ENCODE data around the gene TSC2.

Gene TSC2

DNA sequence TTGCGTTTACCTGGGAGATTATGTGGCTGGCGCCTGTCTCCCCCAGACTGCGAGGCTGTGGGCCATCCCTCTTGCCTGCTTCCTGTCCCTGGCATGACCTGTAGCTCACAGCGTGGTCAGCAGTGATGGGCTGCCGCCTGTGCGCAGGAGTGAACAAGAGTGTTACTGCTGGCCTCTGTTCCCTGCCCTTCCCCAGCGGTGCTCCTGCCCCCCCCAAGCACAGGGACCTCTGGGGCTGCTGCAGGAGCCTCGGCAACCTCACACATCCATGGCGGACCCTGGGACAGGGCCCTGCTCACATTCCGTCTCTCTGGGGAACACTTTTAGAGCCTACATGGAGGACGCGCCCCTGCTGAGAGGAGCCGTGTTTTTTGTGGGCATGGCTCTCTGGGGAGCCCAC lies 10.6 kb downstream of the TSC2 start:
- no peak for DNase-seq (ENCODE audit: low read depth)
- TF ChIP-seq, protein P1, sequence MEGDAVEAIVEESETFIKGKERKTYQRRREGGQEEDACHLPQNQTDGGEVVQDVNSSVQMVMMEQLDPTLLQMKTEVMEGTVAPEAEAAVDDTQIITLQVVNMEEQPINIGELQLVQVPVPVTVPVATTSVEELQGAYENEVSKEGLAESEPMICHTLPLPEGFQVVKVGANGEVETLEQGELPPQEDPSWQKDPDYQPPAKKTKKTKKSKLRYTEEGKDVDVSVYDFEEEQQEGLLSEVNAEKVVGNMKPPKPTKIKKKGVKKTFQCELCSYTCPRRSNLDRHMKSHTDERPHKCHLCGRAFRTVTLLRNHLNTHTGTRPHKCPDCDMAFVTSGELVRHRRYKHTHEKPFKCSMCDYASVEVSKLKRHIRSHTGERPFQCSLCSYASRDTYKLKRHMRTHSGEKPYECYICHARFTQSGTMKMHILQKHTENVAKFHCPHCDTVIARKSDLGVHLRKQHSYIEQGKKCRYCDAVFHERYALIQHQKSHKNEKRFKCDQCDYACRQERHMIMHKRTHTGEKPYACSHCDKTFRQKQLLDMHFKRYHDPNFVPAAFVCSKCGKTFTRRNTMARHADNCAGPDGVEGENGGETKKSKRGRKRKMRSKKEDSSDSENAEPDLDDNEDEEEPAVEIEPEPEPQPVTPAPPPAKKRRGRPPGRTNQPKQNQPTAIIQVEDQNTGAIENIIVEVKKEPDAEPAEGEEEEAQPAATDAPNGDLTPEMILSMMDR (conservative IDR thresholded peaks at IDR 0.05; ENCODE audit: low read length): no peak

GRCh38 chr16:2058872-2059271 lies 11.1 kb downstream of the TSC2 start:
- DNase-seq (ENCODE audit: low read depth): no peak
- TF ChIP-seq, protein P1 (conservative IDR thresholded peaks at IDR 0.05; ENCODE audit: low read length): no peak

More for the DNA sequence above, 10.6 kb downstream of the TSC2 start:
- H3K4me3 ChIP-seq (ENCODE audit: low read length): no peak overlapping the region

GRCh38 chr16:2060346-2060745 lies 12.6 kb downstream of the TSC2 start:
- no peak overlapping the region for H3K4me3 ChIP-seq (ENCODE audit: low read length)
- TF ChIP-seq, protein P1 (conservative IDR thresholded peaks at IDR 0.05; ENCODE audit: low read length): no peak
- no peak for DNase-seq (ENCODE audit: low read depth)

More at GRCh38 chr16:2058872-2059271, 11.1 kb downstream of the TSC2 start:
- H3K4me3 ChIP-seq (ENCODE audit: low read length): no peak overlapping the region

DNA sequence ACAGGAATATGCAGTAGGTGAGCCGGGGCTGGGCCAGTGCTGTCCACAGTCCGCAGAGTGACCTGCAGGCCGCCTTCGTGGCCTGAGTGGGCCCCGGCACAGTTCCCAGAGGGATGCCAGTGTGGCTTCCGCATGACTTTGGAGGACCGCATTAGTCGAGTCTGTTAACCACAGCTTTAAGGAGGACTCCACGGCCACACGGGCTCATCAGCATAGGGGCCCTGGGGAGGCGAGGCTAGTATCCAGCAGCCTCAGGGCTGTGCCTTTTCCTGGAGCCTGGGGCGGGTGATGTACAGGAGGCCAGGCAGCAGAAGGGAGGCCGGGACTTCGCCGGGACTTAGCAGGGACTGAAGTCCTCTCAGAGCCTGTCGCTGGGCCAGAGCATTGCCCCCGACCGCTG lies 13.2 kb downstream of the TSC2 start:
- DNase-seq (ENCODE audit: low read depth): no peak
- no peak overlapping the region for H3K4me3 ChIP-seq (ENCODE audit: low read length)
- TF ChIP-seq, protein P1 (conservative IDR thresholded peaks at IDR 0.05; ENCODE audit: low read length): no peak

- H3K4me3 ChIP-seq (ENCODE audit: low read length): no peak overlapping the region
- TF ChIP-seq, protein P1 (conservative IDR thresholded peaks at IDR 0.05; ENCODE audit: low read length): no peak
- DNase-seq (ENCODE audit: low read depth): no peak
Observed at GRCh38 chr16:2061526-2061925, 13.7 kb downstream of the TSC2 start.

DNA sequence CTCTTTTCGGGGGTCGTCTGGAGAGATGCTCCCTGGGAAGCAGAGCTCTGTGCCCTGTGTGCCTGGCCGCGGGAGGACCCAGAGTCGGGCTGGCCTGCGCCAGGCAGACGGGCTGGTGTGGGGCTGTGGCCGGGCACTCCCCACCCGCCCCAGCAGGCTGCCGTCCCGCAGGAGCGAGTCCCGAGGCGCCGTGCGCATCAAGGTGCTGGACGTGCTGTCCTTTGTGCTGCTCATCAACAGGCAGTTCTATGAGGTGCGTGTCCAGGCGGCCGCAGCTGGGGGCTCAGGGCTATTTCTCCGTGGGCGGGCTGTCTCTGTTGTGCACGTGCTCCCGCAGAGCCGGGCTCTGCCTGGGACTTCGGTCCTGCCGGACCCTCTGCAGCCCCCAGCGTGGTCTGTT lies 15.0 kb downstream of the TSC2 start:
- no peak for DNase-seq (ENCODE audit: low read depth)
- H3K4me3 ChIP-seq (ENCODE audit: low read length): no peak overlapping the region
- TF ChIP-seq, protein P1 (conservative IDR thresholded peaks at IDR 0.05; ENCODE audit: low read length): no peak

GRCh38 chr16:2063861-2064260 lies 16.1 kb downstream of the TSC2 start:
- TF ChIP-seq, protein P1 (conservative IDR thresholded peaks at IDR 0.05; ENCODE audit: low read length): no peak
- no peak for DNase-seq (ENCODE audit: low read depth)
- H3K4me3 ChIP-seq (ENCODE audit: low read length): no peak overlapping the region

All from AG10803 (cell line).